Type B pancreatic cell (in vitro differentiated cells): ENCODE measurements around the gene POU2F1. TPM values are rescaled to one million over a fixed set of nuclear protein-coding genes. Genes with fewer than 3 reads are reported as not detected.

Experiments used
- DNase-seq: peaks from one replicate; pipeline ENCODE4 v3.0.0; 2021; ENCODE audit warnings: mixed read lengths; ENCODE audit not compliant: unreplicated experiment; ENCODE audit errors: extremely low spot score
- H3K27ac Mint-ChIP-seq: 2 replicates; pipeline ENCODE4 v1.8.0; 2021; ENCODE audit warnings: mild to moderate bottlenecking, mixed read lengths
- H3K27me3 Mint-ChIP-seq: 2 replicates; pipeline ENCODE4 v1.8.0; 2021; ENCODE audit warnings: mixed read lengths
- H3K36me3 Mint-ChIP-seq: 2 replicates; pipeline ENCODE4 v1.8.0; 2021; ENCODE audit warnings: mixed read lengths
- H3K4me1 Mint-ChIP-seq: one replicate; pipeline ENCODE4 v1.8.0; 2021; ENCODE audit warnings: mixed read lengths; ENCODE audit not compliant: unreplicated experiment
- H3K4me3 Mint-ChIP-seq: 2 replicates; pipeline ENCODE4 v1.8.0; 2021; ENCODE audit warnings: mild to moderate bottlenecking, mixed read lengths
- H3K9me3 Mint-ChIP-seq: 2 replicates; pipeline ENCODE4 v1.8.0; 2021; ENCODE audit warnings: mixed read lengths
- total RNA-seq: library from RNA; stranded (reverse); gene quantifications from 2 replicates; pipeline ENCODE4 v1.2.1, GENCODE V29; 2021; ENCODE audit warnings: low replicate concordance
- TF ChIP-seq, protein P1 (sequence below): fragments of 200-600 bp; sonication (generic); conservative IDR thresholded peaks from 2 replicates; pipeline ENCODE4 v1.5.0; 2021; ENCODE audit warnings: antibody characterized with exemption, mild to moderate bottlenecking

POU2F1 gene
- total RNA-seq, 1 donor from 2014 or later, result 24.2 TPM

DNA sequence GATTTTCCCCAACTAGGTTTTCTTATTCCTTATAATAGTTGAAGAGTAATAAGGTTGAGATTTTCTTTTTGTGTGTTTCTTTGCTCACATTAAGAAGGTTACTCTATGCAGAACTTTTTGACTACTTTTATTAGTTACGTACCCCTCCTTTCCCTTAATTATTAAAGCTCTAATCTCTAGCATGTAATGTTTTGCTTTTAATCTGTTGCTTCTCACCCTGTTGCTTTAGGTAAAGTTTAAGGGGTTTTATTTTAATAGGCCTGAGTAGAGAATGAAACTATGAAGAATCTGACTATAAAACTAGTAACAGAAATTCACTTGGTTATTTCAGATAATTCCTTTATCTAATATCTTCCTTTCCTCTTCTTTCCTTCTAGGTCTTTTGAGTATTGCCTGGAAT lies 53.4 kb downstream of the POU2F1 start:
- Mint-ChIP-seq H3K9me3 (no peaks in the 10 kb centered on the region), H3K36me3 (no peaks in the 10 kb centered on the region), H3K4me3 (no peak overlapping the region), H3K27me3 (no peaks in the 10 kb centered on the region), H3K27ac (no peak overlapping the region), H3K4me1 (peaks cover 38% of the 10 kb centered on the region)
- no peak for DNase-seq
- TF ChIP-seq, protein P1, sequence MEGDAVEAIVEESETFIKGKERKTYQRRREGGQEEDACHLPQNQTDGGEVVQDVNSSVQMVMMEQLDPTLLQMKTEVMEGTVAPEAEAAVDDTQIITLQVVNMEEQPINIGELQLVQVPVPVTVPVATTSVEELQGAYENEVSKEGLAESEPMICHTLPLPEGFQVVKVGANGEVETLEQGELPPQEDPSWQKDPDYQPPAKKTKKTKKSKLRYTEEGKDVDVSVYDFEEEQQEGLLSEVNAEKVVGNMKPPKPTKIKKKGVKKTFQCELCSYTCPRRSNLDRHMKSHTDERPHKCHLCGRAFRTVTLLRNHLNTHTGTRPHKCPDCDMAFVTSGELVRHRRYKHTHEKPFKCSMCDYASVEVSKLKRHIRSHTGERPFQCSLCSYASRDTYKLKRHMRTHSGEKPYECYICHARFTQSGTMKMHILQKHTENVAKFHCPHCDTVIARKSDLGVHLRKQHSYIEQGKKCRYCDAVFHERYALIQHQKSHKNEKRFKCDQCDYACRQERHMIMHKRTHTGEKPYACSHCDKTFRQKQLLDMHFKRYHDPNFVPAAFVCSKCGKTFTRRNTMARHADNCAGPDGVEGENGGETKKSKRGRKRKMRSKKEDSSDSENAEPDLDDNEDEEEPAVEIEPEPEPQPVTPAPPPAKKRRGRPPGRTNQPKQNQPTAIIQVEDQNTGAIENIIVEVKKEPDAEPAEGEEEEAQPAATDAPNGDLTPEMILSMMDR, result no peak

DNA sequence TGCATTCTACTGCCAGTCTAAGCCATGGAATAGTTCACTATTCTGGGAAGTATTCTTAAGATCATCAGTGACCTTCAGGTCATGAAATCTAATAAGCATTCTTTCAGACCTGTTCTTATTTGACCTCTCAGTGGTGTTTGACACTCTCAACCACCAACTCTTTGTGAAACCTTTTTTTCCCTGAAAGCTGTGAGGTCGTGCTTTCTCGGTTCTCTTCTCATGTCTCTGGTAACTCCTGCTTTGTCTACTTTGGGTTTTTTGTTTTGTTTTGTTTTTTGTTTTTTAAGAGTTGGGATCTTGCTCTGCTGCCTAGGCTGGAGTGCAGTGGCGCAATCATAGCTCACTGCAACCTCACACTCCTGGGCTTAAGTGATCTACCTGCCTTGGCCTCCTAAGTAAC lies 56.3 kb downstream of the POU2F1 start:
- H3K27me3 Mint-ChIP-seq, result no peaks in the 10 kb centered on the region
- TF ChIP-seq, protein P1, result no peak
- DNase-seq, result no peak
- no peak overlapping the region for H3K4me3 Mint-ChIP-seq
- no peaks in the 10 kb centered on the region for H3K36me3 Mint-ChIP-seq
- peaks cover 26% of the 10 kb centered on the region for H3K4me1 Mint-ChIP-seq
- no peak overlapping the region for H3K27ac Mint-ChIP-seq
- no peaks in the 10 kb centered on the region for H3K9me3 Mint-ChIP-seq

DNA sequence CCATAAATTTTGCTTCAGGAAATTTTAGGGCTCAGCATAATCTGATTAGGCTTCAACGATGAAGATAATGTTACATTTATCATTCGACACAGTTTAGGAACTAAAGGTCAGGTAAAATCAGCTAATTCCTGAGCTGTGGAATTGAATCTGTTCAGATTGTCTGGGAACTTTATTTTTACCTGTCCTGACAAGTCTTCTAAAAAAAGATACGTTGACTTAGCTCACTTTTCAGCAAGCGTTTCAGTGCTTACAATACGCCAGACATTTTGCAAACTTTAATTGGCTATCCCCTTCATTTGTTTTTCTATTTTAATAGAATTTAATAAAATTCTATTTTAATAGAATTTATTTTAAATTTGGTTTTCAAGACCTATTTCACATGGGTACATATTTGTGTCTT lies 57.8 kb downstream of the POU2F1 start:
- no peak for DNase-seq
- H3K9me3 Mint-ChIP-seq, result no peaks in the 10 kb centered on the region
- H3K4me3 Mint-ChIP-seq, result no peak overlapping the region
- TF ChIP-seq, protein P1, result no peak
- H3K36me3 Mint-ChIP-seq, result peaks cover 3% of the 10 kb centered on the region
- H3K27ac Mint-ChIP-seq, result no peak overlapping the region
- H3K4me1 Mint-ChIP-seq, result peaks cover 17% of the 10 kb centered on the region
- H3K27me3 Mint-ChIP-seq, result no peaks in the 10 kb centered on the region

DNA sequence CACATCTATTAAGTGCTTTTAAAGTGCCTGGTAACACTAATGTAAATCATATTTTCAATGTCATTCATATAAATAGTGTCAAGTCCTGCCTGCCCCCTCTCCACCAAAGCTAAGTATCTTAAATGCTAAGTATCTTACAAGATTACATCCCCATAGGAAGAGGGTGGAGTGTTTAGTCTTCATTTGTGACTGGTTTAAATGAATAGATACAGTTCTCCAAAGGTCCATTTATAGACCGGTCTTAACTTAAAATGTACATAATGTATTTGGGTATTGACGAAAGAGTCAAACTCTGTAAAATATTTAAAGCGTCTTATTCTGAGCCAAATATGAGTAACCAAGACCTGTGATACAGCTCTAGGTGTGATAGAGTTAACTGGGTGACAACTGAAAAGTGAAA lies 60.2 kb downstream of the POU2F1 start:
- no peaks in the 10 kb centered on the region for H3K9me3 Mint-ChIP-seq
- DNase-seq, result no peak
- peaks cover 3% of the 10 kb centered on the region for H3K36me3 Mint-ChIP-seq
- peaks cover 8% of the 10 kb centered on the region for H3K4me1 Mint-ChIP-seq
- TF ChIP-seq, protein P1, result no peak
- no peaks in the 10 kb centered on the region for H3K27me3 Mint-ChIP-seq
- H3K4me3 Mint-ChIP-seq, result no peak overlapping the region
- H3K27ac Mint-ChIP-seq, result no peak overlapping the region

DNA sequence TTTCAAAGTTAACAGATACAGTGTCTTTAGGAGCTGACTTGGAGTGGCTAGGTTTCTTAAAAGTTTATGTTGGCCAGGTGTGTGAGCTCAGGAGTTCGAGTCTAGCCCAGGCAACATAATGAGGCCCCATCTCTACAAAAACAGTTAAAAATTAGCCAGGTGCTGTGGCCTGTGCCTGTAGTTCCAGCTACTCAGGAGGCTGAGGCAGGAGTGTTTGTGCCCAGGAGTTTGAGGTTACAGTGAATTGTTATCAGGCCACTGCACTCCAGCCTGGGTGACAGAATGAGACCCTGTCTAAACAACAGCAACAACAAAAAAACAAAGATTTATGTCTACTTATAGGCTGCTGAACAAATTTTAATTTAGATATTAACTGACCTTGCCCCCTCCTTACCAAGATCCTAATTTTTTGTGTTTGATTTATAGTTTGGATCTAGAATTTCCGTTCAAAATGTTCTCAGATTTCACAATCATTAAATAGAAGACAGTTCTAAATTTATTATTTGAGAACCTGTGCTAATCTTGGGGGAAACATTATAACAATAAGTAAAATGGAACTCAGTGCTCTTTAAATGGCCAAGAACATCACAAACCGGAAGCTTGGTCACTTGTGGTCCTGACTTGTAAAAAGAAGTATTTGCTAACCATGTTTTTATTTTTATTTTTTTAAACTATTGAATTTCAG lies 67.8 kb downstream of the POU2F1 start:
- peaks cover 21% of the 10 kb centered on the region for H3K4me1 Mint-ChIP-seq
- no peak overlapping the region for H3K27ac Mint-ChIP-seq
- H3K36me3 Mint-ChIP-seq, result peaks cover 9% of the 10 kb centered on the region
- no peak overlapping the region for H3K4me3 Mint-ChIP-seq
- TF ChIP-seq, protein P1, result no peak
- DNase-seq, result no peak
- peaks cover 6% of the 10 kb centered on the region for H3K9me3 Mint-ChIP-seq
- no peaks in the 10 kb centered on the region for H3K27me3 Mint-ChIP-seq
